ENCODE data around the gene GPR162.

- TF ChIP-seq CTCF (IDR thresholded peaks at IDR 0.05) (no peak), ZFX (IDR thresholded peaks at IDR 0.05; ENCODE audit: borderline replicate concordance) (no peak)
Observed at GRCh38 chr12:6834873-6835272, 13.3 kb downstream of the GPR162 start.

Measured in 22Rv1 (cell line).